Measurements from ENCODE around the gene FMNL1.

Gene FMNL1

GRCh38 chr17:45223539-45224528, 2.1 kb downstream of the FMNL1 start:
- DNase-seq: no peak

- no peak for DNase-seq
Measured at GRCh38 chr17:45224671-45225050, 3.0 kb downstream of the FMNL1 start.

GRCh38 chr17:45225051-45225700, 3.5 kb downstream of the FMNL1 start:
- no peak for DNase-seq

GRCh38 chr17:45225964-45226530, 4.4 kb downstream of the FMNL1 start:
- DNase-seq: no peak

GRCh38 chr17:45226576-45226975, 4.9 kb downstream of the FMNL1 start:
- no peak for DNase-seq

- DNase-seq: no peak
Measured at GRCh38 chr17:45227101-45227925, 5.6 kb downstream of the FMNL1 start.

- no peak for DNase-seq
Measured at GRCh38 chr17:45227926-45228762, 6.5 kb downstream of the FMNL1 start.

- DNase-seq: no peak
Measured at GRCh38 chr17:45228763-45229539, 7.3 kb downstream of the FMNL1 start.

- DNase-seq: no peak
Measured at GRCh38 chr17:45229681-45230409, 8.2 kb downstream of the FMNL1 start.

- DNase-seq: no peak
Measured at GRCh38 chr17:45230410-45230786, 8.7 kb downstream of the FMNL1 start.

GRCh38 chr17:45230787-45231480, 9.2 kb downstream of the FMNL1 start:
- DNase-seq: no peak

- DNase-seq: no peak
Measured at GRCh38 chr17:45231481-45232116, 9.9 kb downstream of the FMNL1 start.

- DNase-seq: no peak
Measured at GRCh38 chr17:45232514-45233422, 11.1 kb downstream of the FMNL1 start.

- no peak for DNase-seq
Measured at GRCh38 chr17:45233423-45233924, 11.8 kb downstream of the FMNL1 start.

GRCh38 chr17:45234641-45235415, 13.1 kb downstream of the FMNL1 start:
- DNase-seq: no peak

GRCh38 chr17:45235416-45236281, 14.0 kb downstream of the FMNL1 start:
- DNase-seq: peak; percentile 42

All from amniotic stem cell (primary cell).